Fibroblast of mammary gland (primary cell): ENCODE measurements around the gene ZMYM2.

Experiments
- DNase-seq: peaks from one replicate; pipeline ENCODE4 v3.0.0-alpha.2; 2010; ENCODE audit warnings: low read depth
- H3K4me3 ChIP-seq: 2 replicates; pipeline ENCODE4 v1.5.1; 2011; ENCODE audit warnings: low read depth, mild to moderate bottlenecking, low read length, moderate library complexity; ENCODE audit not compliant: control insufficient read depth
- TF ChIP-seq, protein P1 (sequence below): conservative IDR thresholded peaks from 2 replicates; pipeline ENCODE4 v1.5.1; 2011; ENCODE audit warnings: low read depth, low read length, inconsistent platforms; ENCODE audit not compliant: control insufficient read depth, insufficient read depth

The ZMYM2 gene

DNA sequence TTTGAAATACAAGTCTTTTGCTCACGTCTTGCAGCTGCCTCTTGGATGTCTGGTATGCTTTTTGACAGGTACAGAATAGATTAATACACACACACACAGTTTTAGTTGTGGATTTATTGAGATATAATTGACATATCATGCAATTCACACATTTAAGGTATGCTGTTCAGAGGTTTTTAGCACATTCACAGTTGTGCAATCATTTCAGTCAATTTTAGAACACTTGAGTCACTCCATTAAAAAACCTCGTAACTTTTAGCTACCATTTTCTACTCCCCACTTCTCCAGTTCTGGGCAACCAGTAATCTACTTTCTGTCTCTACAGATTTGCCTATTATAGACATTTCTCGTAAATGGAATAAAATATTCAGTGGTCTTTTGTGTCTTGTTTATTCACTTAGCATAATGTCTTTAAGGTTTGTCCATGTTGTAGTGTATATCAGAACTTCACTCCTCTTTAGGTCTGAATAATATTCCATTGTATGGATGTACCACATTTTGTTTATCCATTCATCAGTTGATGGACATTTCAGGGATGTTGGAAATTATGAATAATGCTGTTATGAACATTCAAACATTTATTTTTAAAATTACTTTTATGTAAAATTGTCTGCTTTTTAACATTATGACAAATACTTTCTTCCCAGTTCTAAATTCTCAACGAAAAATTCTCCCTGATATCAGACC, 2.5 kb upstream of the ZMYM2 start:
- TF ChIP-seq, protein P1, sequence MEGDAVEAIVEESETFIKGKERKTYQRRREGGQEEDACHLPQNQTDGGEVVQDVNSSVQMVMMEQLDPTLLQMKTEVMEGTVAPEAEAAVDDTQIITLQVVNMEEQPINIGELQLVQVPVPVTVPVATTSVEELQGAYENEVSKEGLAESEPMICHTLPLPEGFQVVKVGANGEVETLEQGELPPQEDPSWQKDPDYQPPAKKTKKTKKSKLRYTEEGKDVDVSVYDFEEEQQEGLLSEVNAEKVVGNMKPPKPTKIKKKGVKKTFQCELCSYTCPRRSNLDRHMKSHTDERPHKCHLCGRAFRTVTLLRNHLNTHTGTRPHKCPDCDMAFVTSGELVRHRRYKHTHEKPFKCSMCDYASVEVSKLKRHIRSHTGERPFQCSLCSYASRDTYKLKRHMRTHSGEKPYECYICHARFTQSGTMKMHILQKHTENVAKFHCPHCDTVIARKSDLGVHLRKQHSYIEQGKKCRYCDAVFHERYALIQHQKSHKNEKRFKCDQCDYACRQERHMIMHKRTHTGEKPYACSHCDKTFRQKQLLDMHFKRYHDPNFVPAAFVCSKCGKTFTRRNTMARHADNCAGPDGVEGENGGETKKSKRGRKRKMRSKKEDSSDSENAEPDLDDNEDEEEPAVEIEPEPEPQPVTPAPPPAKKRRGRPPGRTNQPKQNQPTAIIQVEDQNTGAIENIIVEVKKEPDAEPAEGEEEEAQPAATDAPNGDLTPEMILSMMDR: no peak
- no peak overlapping the region for H3K4me3 ChIP-seq
- no peak for DNase-seq

DNA sequence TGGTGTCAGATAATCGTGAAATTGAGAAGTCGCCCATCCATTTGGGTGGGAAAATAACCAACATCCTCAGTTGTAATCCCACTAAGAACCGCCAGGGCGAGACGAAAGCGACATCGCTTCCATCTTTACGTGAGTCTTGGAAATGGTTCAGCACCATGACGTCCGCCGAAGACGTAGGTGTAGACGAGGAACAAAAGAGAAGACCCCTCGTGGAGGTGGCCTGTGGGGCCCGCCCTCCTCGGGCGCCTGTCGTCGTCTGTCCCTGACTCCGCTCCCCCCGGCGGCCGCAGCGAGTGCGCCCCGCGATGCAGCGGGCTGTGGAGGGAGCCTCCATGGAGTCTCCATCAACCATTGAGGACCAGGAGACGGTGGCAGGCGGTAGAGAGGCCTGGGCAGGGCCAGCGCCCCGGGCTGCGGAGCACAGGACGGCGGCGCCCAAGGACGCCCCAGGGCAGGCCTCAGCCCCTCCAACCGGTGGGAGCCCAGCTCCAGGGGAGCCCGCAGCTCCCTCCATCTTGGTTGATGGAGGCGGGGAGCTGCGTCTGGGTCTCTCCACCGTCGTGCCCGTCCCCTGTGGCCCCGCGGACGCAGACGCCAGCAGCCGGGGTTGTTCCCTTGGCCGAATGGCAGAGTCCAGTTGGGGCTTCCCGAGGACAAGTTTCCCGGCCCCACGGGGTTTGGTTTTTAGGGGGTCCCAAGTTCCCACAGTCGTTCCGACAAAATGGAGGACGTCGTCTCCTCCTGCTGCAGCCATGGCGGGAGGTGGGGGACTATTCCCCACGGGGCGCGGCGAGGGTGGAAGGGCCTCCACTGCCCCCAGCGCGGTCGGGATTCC, 990 bp upstream of the ZMYM2 start:
- TF ChIP-seq, protein P1: peak; percentile 65
- peak overlapping the region; percentile 52 for H3K4me3 ChIP-seq
- peak; percentile 88 for DNase-seq

DNA sequence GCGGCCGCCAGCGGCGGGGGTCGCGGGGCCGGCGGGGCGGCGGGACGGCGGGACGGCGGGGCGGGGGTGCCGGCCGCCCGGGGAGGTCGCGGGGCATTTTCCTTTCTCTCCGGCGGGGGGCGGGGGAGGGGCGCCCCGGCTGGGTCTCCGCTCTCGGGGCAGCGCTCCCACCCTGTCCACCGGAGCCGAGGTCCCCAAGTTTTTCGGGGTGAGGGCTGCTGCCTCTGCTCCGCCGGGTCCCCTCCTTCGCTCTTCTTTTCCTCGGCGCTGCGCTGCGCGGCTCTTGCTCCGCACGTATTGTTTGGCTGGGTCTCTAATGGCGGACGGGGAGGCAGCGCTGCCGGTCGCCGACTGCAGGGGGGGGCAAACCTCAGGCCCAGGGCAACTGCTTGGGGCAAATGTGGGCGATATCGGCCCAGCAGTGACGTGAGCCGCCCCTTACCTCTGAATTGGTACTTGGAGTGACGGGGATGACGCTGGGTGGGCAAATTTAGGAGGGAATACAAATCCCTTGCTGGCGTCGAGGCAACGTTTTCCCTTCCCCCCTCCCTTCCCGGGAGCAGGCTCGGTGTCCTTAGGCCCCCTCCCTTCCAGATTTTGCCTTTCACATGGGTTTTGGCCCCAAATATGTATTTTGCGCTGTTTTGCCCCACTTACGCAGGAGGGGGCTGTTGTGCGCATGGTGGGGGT, 759 bp downstream of the ZMYM2 start:
- DNase-seq: peak; percentile 29
- H3K4me3 ChIP-seq: peak overlapping the region; percentile 80
- TF ChIP-seq, protein P1: no peak

DNA sequence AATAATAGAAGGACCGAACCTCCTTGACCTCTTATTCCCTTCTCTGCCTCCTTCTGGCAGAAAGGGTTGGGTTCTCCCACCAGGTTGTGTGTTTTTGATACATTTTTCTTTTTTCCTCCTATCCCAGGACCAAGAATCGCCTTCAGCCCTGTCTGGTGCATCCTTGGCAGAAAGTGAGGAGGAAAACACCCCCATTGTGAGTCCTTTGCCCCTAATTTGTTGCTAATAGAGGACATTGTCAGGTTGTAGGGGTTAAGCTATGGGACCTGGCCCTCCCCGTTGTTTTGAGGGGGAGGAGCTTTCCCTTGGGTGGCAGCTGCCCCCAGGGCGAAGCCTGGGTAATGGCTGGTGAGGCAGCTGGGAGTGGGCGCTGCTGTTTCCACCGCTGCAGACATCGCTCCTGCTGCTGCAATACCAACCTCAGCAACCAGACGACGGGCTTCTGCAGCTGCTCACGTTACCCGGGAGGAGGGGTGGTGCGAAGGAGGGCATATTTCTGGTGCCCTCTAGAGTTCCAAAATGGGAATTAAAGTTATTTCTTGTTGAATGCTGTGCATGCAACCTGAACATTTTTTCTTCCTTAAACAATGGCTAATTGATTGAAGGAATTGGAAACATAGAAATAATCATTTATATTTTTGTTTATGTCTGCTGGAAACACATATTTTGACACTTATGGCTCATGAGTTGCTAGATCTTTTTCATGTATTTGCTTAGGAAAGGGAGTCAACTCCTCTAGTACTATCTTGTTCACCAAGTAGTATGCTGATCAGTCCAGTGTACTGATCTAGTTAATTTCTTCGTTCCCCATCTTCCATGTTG, 1.5 kb downstream of the ZMYM2 start:
- H3K4me3 ChIP-seq: peak overlapping the region; percentile 80
- TF ChIP-seq, protein P1: peak; percentile 95
- DNase-seq: peak; percentile 89

DNA sequence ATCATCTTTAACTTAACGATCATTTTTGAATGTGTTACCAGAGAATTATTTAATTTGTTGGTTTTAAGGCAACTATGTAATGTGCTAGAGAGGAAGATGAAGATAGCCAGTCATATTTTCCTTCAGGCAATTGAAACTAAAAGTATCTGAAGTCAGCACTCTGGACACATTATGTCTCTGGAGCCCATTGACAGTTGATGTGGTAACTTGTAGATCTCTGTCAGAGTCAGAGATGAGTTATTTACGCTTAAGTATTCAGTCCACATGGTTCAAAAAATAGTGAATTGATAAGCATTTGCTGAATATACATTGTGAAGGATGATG, 2.1 kb downstream of the ZMYM2 start:
- TF ChIP-seq, protein P1: no peak
- peak overlapping the region; percentile 80 for H3K4me3 ChIP-seq
- no peak for DNase-seq

DNA sequence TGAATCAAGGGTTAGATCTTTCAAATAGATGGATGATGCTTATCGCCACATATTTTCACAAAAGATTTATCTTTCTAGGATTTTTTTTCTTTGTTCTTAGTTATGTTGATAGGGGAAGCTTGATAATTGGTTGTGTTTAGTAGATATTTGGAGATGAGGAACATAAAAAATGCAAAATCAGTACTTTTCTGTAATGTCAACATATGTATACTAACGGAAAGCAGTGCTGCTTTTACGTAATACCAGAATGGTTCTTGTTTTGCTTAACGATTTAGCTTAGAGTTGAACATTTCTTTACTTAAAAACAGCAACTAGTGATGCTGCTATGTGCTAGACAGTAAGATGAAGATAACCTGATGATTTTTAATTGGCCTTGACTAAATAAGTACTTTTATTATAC, 3.0 kb downstream of the ZMYM2 start:
- no peak overlapping the region for H3K4me3 ChIP-seq
- TF ChIP-seq, protein P1: no peak
- DNase-seq: no peak
